Tibial artery (tissue), 4 donors: ENCODE measurements around the gene GAPDH.
A peak's percentile ranks its signal among the peaks of the same experiment; 100 is the strongest.

Source experiments
- DNase-seq, 2 donors: peaks; one replicate each; pipeline ENCODE4 v3.0.0-alpha.2; 2019
- H3K27ac ChIP-seq, 2 donors: fragments of 200-600 bp; sonication (generic) in 1 of 2; 1 replicate in 1 of 2; 2 replicates in 1 of 2; pipeline ENCODE4 v1.5.1; 2018 to 2019; ENCODE audit warnings: mild to moderate bottlenecking in 1 of 2
- H3K27me3 ChIP-seq, 2 donors: fragments of 200-600 bp; sonication (generic) in 1 of 2; one replicate each; pipeline versions ENCODE4 v1.5.1 to v1.6.0; 2016 to 2019
- H3K36me3 ChIP-seq, 3 donors: fragments of 200-600 bp; sonication (generic) in 2 of 3; one replicate each; pipeline ENCODE4 v1.5.1; 2016 to 2019; ENCODE audit warnings: mild to moderate bottlenecking in 2 of 3
- H3K4me1 ChIP-seq, 4 donors: fragments of 200-600 bp; sonication (generic) in 2 of 4; 1 replicate in 3 of 4; 2 replicates in 1 of 4; pipeline ENCODE4 v1.5.1; 2016 to 2019
- H3K4me3 ChIP-seq, 2 donors: fragments of 200-600 bp; sonication (generic) in 1 of 2; 1 replicate in 1 of 2; 2 replicates in 1 of 2; pipeline ENCODE4 v1.5.1; 2018 to 2019; ENCODE audit warnings: mild to moderate bottlenecking in 2 of 2
- H3K9me3 ChIP-seq, 3 donors: fragments of 200-600 bp; sonication (generic) in 1 of 3; one replicate each; pipeline ENCODE4 v1.5.1; 2016 to 2019
- intact Hi-C: fragments of 100-400 bp; cut with DNase I; formaldehyde crosslinking; loops from one replicate; pipeline ENCODE4 v1.15.0; 2023; ENCODE audit warnings: low total_unique reads
- TF ChIP-seq, protein P1 (sequence below), 2 experiments: fragments of 200-600 bp in 1 of 2; fragments of 450-650 bp in 1 of 2; IDR thresholded peaks; one replicate each; pipeline ENCODE4 v1.5.1; 2017 to 2019; ENCODE audit warnings: antibody characterized with exemption in 2 of 2, mild to moderate bottlenecking in 1 of 2, moderate library complexity in 1 of 2

The GAPDH gene

DNA sequence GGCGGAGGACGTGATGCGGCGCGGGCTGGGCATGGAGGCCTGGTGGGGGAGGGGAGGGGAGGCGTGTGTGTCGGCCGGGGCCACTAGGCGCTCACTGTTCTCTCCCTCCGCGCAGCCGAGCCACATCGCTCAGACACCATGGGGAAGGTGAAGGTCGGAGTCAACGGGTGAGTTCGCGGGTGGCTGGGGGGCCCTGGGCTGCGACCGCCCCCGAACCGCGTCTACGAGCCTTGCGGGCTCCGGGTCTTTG, 303 bp downstream of the GAPDH start:
- peak in 1 of 2 donors; percentile 77 for DNase-seq
- H3K27me3 ChIP-seq, result no peaks in the 10 kb centered on the region
- TF ChIP-seq, protein P1, sequence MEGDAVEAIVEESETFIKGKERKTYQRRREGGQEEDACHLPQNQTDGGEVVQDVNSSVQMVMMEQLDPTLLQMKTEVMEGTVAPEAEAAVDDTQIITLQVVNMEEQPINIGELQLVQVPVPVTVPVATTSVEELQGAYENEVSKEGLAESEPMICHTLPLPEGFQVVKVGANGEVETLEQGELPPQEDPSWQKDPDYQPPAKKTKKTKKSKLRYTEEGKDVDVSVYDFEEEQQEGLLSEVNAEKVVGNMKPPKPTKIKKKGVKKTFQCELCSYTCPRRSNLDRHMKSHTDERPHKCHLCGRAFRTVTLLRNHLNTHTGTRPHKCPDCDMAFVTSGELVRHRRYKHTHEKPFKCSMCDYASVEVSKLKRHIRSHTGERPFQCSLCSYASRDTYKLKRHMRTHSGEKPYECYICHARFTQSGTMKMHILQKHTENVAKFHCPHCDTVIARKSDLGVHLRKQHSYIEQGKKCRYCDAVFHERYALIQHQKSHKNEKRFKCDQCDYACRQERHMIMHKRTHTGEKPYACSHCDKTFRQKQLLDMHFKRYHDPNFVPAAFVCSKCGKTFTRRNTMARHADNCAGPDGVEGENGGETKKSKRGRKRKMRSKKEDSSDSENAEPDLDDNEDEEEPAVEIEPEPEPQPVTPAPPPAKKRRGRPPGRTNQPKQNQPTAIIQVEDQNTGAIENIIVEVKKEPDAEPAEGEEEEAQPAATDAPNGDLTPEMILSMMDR (IDR thresholded peaks at IDR 0.05), result no peak
- intact Hi-C loops, result loop anchor here (2.0 to 10.0 kb wide), 4 partner anchors 42 to 320 kb away; partner anchors contain the start of genes MRPL51, NCAPD2 and TNFRSF1A
- peak overlapping the region; percentile 95 to 98 for H3K27ac ChIP-seq
- no peaks in the 10 kb centered on the region for H3K9me3 ChIP-seq
- H3K4me3 ChIP-seq, result peak overlapping the region; percentile 81 to 98
- peaks cover 37 to 55% (median 47%) of the 10 kb centered on the region in 3 donors for H3K36me3 ChIP-seq
- H3K4me1 ChIP-seq, result peaks cover 0 to 51% (median 43%) of the 10 kb centered on the region in 4 donors

DNA sequence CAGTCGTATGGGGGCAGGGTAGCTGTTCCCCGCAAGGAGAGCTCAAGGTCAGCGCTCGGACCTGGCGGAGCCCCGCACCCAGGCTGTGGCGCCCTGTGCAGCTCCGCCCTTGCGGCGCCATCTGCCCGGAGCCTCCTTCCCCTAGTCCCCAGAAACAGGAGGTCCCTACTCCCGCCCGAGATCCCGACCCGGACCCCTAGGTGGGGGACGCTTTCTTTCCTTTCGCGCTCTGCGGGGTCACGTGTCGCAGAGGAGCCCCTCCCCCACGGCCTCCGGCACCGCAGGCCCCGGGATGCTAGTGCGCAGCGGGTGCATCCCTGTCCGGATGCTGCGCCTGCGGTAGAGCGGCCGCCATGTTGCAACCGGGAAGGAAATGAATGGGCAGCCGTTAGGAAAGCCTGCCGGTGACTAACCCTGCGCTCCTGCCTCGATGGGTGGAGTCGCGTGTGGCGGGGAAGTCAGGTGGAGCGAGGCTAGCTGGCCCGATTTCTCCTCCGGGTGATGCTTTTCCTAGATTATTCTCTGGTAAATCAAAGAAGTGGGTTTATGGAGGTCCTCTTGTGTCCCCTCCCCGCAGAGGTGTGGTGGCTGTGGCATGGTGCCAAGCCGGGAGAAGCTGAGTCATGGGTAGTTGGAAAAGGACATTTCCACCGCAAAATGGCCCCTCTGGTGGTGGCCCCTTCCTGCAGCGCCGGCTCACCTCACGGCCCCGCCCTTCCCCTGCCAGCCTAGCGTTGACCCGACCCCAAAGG, 804 bp downstream of the GAPDH start:
- H3K36me3 ChIP-seq, result peaks cover 32 to 55% (median 42%) of the 10 kb centered on the region in 3 donors
- DNase-seq, result peak; percentile 86 to 92
- no peaks in the 10 kb centered on the region for H3K9me3 ChIP-seq
- H3K27me3 ChIP-seq, result no peaks in the 10 kb centered on the region
- TF ChIP-seq, protein P1 (IDR thresholded peaks at IDR 0.05), result no peak
- peak overlapping the region; percentile 81 to 98 for H3K4me3 ChIP-seq
- intact Hi-C loops, result loop anchor here (2.0 to 10.0 kb wide), 4 partner anchors 43 to 320 kb away; partner anchors contain the start of genes MRPL51, NCAPD2 and TNFRSF1A
- H3K4me1 ChIP-seq, result peaks cover 0 to 55% (median 46%) of the 10 kb centered on the region in 4 donors
- H3K27ac ChIP-seq, result peak overlapping the region; percentile 95 to 98

DNA sequence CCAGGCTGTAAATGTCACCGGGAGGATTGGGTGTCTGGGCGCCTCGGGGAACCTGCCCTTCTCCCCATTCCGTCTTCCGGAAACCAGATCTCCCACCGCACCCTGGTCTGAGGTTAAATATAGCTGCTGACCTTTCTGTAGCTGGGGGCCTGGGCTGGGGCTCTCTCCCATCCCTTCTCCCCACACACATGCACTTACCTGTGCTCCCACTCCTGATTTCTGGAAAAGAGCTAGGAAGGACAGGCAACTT, 1.3 kb downstream of the GAPDH start:
- TF ChIP-seq, protein P1 (IDR thresholded peaks at IDR 0.05), result no peak
- no peaks in the 10 kb centered on the region for H3K9me3 ChIP-seq
- intact Hi-C loops, result loop anchor here (2.0 to 10.0 kb wide), 2 partner anchors 113 to 321 kb away; no protein-coding TSS in a partner anchor
- H3K27me3 ChIP-seq, result no peaks in the 10 kb centered on the region
- H3K4me1 ChIP-seq, result peaks cover 0 to 60% (median 51%) of the 10 kb centered on the region in 4 donors
- H3K36me3 ChIP-seq, result peaks cover 29 to 51% (median 37%) of the 10 kb centered on the region in 3 donors
- no peak for DNase-seq
- peak overlapping the region; percentile 81 to 98 for H3K4me3 ChIP-seq
- H3K27ac ChIP-seq, result peak overlapping the region; percentile 95 to 98

DNA sequence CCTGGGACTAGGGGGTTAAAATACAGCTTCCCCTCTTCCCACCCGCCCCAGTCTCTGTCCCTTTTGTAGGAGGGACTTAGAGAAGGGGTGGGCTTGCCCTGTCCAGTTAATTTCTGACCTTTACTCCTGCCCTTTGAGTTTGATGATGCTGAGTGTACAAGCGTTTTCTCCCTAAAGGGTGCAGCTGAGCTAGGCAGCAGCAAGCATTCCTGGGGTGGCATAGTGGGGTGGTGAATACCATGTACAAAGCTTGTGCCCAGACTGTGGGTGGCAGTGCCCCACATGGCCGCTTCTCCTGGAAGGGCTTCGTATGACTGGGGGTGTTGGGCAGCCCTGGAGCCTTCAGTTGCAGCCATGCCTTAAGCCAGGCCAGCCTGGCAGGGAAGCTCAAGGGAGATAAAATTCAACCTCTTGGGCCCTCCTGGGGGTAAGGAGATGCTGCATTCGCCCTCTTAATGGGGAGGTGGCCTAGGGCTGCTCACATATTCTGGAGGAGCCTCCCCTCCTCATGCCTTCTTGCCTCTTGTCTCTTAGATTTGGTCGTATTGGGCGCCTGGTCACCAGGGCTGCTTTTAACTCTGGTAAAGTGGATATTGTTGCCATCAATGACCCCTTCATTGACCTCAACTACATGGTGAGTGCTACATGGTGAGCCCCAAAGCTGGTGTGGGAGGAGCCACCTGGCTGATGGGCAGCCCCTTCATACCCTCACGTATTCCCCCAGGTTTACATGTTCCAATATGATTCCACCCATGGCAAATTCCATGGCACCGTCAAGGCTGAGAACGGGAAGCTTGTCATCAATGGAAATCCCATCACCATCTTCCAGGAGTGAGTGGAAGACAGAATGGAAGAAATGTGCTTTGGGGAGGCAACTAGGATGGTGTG, 1.9 kb downstream of the GAPDH start:
- TF ChIP-seq, protein P1 (IDR thresholded peaks at IDR 0.05), result no peak
- Histone ChIP-seq H3K4me1 (peaks cover 0 to 66% (median 57%) of the 10 kb centered on the region in 4 donors), H3K36me3 (peaks cover 23 to 46% (median 31%) of the 10 kb centered on the region in 3 donors), H3K4me3 (peak overlapping the region; percentile 81 to 98), H3K27me3 (no peaks in the 10 kb centered on the region), H3K27ac (peak overlapping the region; percentile 95 to 98), H3K9me3 (no peaks in the 10 kb centered on the region)
- intact Hi-C loops, result loop anchor here (2.0 to 10.0 kb wide), 2 partner anchors 113 to 321 kb away; no protein-coding TSS in a partner anchor
- no peak for DNase-seq

DNA sequence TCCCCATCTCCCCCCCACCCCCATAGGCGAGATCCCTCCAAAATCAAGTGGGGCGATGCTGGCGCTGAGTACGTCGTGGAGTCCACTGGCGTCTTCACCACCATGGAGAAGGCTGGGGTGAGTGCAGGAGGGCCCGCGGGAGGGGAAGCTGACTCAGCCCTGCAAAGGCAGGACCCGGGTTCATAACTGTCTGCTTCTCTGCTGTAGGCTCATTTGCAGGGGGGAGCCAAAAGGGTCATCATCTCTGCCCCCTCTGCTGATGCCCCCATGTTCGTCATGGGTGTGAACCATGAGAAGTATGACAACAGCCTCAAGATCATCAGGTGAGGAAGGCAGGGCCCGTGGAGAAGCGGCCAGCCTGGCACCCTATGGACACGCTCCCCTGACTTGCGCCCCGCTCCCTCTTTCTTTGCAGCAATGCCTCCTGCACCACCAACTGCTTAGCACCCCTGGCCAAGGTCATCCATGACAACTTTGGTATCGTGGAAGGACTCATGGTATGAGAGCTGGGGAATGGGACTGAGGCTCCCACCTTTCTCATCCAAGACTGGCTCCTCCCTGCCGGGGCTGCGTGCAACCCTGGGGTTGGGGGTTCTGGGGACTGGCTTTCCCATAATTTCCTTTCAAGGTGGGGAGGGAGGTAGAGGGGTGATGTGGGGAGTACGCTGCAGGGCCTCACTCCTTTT, 2.7 kb downstream of the GAPDH start:
- TF ChIP-seq, protein P1 (IDR thresholded peaks at IDR 0.05), result no peak
- Histone ChIP-seq H3K36me3 (peaks cover 22 to 43% (median 29%) of the 10 kb centered on the region in 3 donors), H3K4me3 (no peak overlapping the region), H3K9me3 (no peaks in the 10 kb centered on the region), H3K4me1 (peaks cover 0 to 66% (median 58%) of the 10 kb centered on the region in 4 donors), H3K27me3 (no peaks in the 10 kb centered on the region), H3K27ac (peak overlapping the region; percentile 95 to 98)
- DNase-seq, result no peak
- intact Hi-C loops, result loop anchor here (10.0 kb wide), 1 partner anchor 322 kb away; no protein-coding TSS in a partner anchor
